Neural cell (in vitro differentiated cells): ENCODE results near the gene CCNE1. TPM values are rescaled to one million over a fixed set of nuclear protein-coding genes. Genes with fewer than 3 reads are reported as not detected.

Experiments
- H2AFZ ChIP-seq: fragments of 200-600, 300-800 bp; sonication (generic), shearing (Covaris generic); 2 replicates; pipeline ENCODE4 v1.6.0; 2014; ENCODE audit warnings: low read depth, mild to moderate bottlenecking, antibody characterized with exemption, low read length, moderate library complexity
- H3F3A ChIP-seq: fragments of 200-600 bp; shearing (Covaris generic); 2 replicates; pipeline ENCODE4 v1.6.1; 2016; ENCODE audit warnings: mild to moderate bottlenecking, moderate library complexity, mixed read lengths, antibody characterized with exemption, low read length; ENCODE audit not compliant: insufficient read depth, poor library complexity, severe bottlenecking
- H3K27ac ChIP-seq: fragments of 200-600, 300-800 bp; sonication (generic), shearing (Covaris generic); 2 replicates; pipeline ENCODE4 v1.5.1; 2014; ENCODE audit warnings: mild to moderate bottlenecking, low read length, moderate library complexity
- H3K27me3 ChIP-seq: fragments of 300-800, 200-600 bp; sonication (generic), shearing (Covaris generic); 2 replicates; pipeline ENCODE4 v1.6.0; 2014; ENCODE audit warnings: mild to moderate bottlenecking, low read depth, low read length, moderate library complexity; ENCODE audit not compliant: insufficient read depth
- H3K36me3 ChIP-seq: fragments of 300-800, 200-600 bp; sonication (generic), shearing (Covaris generic); 2 replicates; pipeline ENCODE4 v1.5.1; 2014; ENCODE audit warnings: mild to moderate bottlenecking, antibody characterized with exemption, low read length, moderate library complexity; ENCODE audit not compliant: insufficient read depth
- H3K4me2 ChIP-seq: fragments of 300-800, 200-600 bp; sonication (generic), shearing (Covaris generic); 2 replicates; pipeline ENCODE4 v1.6.0; 2014; ENCODE audit warnings: mild to moderate bottlenecking, low read length
- H3K4me3 ChIP-seq: fragments of 300-800, 200-600 bp; sonication (generic), shearing (Covaris generic); 2 replicates; pipeline ENCODE4 v1.5.1; 2014; ENCODE audit warnings: mild to moderate bottlenecking, low read length, moderate library complexity
- H3K79me2 ChIP-seq: fragments of 200-600 bp; shearing (Covaris generic); replicated peaks from 2 replicates; pipeline ENCODE4 v1.6.0; 2014; ENCODE audit warnings: mild to moderate bottlenecking, low read length, moderate library complexity; ENCODE audit not compliant: insufficient read depth
- H3K9ac ChIP-seq: fragments of 300-800, 200-600 bp; sonication (generic), shearing (Covaris generic); 2 replicates; pipeline ENCODE4 v1.6.1; 2016; ENCODE audit warnings: mild to moderate bottlenecking, low read length, mixed read lengths
- H3K9me2 ChIP-seq: fragments of 200-600 bp; shearing (Covaris generic); 2 replicates; pipeline ENCODE4 v1.6.1; 2016; ENCODE audit warnings: mild to moderate bottlenecking, low read length, mixed read lengths; ENCODE audit not compliant: insufficient read depth
- H3K9me3 ChIP-seq: fragments of 200-600, 300-800 bp; sonication (generic), shearing (Covaris generic); 2 replicates; pipeline ENCODE4 v1.6.1; 2016; ENCODE audit warnings: mild to moderate bottlenecking, mixed run types, low read length, moderate library complexity, mixed read lengths
- H4K20me1 ChIP-seq: fragments of 200-600 bp; shearing (Covaris generic); 2 replicates; pipeline ENCODE4 v1.6.1; 2016; ENCODE audit warnings: mild to moderate bottlenecking, mixed run types; ENCODE audit not compliant: insufficient read depth
- CTCF ChIP-seq: fragments of 450-650 bp; IDR thresholded peaks from 2 replicates; pipeline ENCODE4 v1.5.1; 2014; ENCODE audit warnings: antibody characterized with exemption, mild to moderate bottlenecking, moderate library complexity; ENCODE audit not compliant: poor library complexity, severe bottlenecking
- EP300 ChIP-seq: fragments of 450-650 bp; conservative IDR thresholded peaks from 2 replicates; pipeline ENCODE4 v1.6.1; 2014; ENCODE audit warnings: antibody characterized with exemption, mild to moderate bottlenecking, moderate library complexity; ENCODE audit not compliant: poor library complexity, severe bottlenecking
- EZH2 ChIP-seq: fragments of 200-600, 300-800 bp; shearing (Covaris generic), sonication (generic); IDR thresholded peaks from 2 replicates; pipeline ENCODE4 v1.6.1; 2014; ENCODE audit warnings: antibody characterized with exemption, low read length, borderline replicate concordance, mild to moderate bottlenecking; ENCODE audit not compliant: insufficient read depth, poor library complexity, severe bottlenecking
- MXI1 ChIP-seq: fragments of 450-650 bp; conservative IDR thresholded peaks from 2 replicates; pipeline ENCODE4 v1.6.1; 2014; ENCODE audit warnings: antibody characterized with exemption, mild to moderate bottlenecking; ENCODE audit not compliant: poor library complexity, severe bottlenecking
- POLR2AphosphoS5 ChIP-seq: IDR thresholded peaks from 2 replicates; pipeline ENCODE4 v1.6.1; 2012
- RAD21 ChIP-seq: fragments of 450-650 bp; conservative IDR thresholded peaks from 2 replicates; pipeline ENCODE4 v1.6.1; 2014; ENCODE audit warnings: antibody characterized with exemption, mild to moderate bottlenecking, moderate library complexity
- REST ChIP-seq: IDR thresholded peaks from 2 replicates; pipeline ENCODE4 v1.6.1; 2012; ENCODE audit warnings: borderline replicate concordance
- SMC3 ChIP-seq: fragments of 450-650 bp; conservative IDR thresholded peaks from 2 replicates; pipeline ENCODE4 v1.6.1; 2014; ENCODE audit warnings: antibody characterized with exemption, mild to moderate bottlenecking, moderate library complexity; ENCODE audit not compliant: poor library complexity
- TAF1 ChIP-seq: IDR thresholded peaks from 2 replicates; pipeline ENCODE4 v1.6.1; 2012; ENCODE audit warnings: low read depth
- polyA plus RNA-seq: library from polyadenylated mRNA; depleted of rRNA; stranded (reverse); fragments of >200 nt; gene quantifications from 2 replicates; pipeline ENCODE4 v1.2.3, GENCODE V29; 2014

CCNE1 gene
- polyA plus RNA-seq, 1 donor from 2014 or later, result 4.1 TPM

DNA sequence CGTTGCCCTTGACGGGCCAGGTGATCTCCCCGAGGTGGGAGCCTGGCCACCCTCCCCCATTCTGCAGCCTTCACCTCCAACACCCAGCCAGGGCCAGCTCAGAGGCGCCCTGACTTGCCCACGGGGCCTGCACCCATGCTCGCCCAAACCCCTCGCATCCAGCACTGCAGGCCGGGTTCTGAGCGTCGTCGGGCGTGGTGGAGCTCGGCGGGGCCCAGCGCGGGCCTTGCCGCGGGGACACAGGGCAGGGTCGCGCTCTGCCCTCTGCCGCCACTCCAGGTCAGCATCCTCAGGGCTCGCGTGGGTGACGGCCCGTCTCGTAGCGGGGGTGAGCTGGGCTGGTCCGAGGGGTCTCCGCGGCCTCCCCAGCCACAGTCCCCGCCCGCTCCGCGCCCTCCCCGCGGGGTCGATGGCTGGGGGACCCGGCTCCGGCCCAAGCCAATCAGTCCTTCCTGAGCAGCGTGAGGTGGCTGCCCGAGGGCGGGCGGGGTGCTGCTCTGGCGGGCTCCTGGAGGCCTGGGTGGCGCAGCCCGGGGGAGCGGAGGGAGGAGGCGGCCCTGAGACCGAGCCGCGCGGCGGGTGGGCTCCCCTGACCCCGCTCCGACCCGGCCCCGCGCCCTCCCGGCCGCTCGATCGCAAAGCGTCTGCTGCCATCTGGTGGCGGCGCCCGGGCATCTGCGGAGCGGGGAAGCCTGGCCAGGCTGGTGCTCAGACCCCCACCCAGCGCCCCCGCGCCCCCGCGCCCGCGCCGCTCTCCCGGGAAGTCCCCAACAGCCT lies 61.4 kb downstream of the CCNE1 start:
- H3K36me3 ChIP-seq, result no peaks in the 10 kb centered on the region
- no peak overlapping the region for H3K27ac ChIP-seq
- H3K9me3 ChIP-seq, result no peaks in the 10 kb centered on the region
- no peaks in the 10 kb centered on the region for H3F3A ChIP-seq
- peak overlapping the region; percentile 19 for H3K4me2 ChIP-seq
- peak overlapping the region; percentile 59 for H3K9ac ChIP-seq
- peak overlapping the region; percentile 67 for H3K4me3 ChIP-seq
- H4K20me1 ChIP-seq, result no peaks in the 10 kb centered on the region
- H2AFZ ChIP-seq, result peak overlapping the region; percentile 33
- H3K27me3 ChIP-seq, result peaks cover 13% of the 10 kb centered on the region
- peak; percentile 92 for TF ChIP-seq RAD21
- peak; percentile 97 for TF ChIP-seq SMC3
- TF ChIP-seq CTCF, result peak; percentile 95
- no peak for TF ChIP-seq TAF1
- no peak for TF ChIP-seq MXI1
- TF ChIP-seq POLR2AphosphoS5, result no peak
- TF ChIP-seq EP300, result no peak
- no peak for TF ChIP-seq EZH2
- TF ChIP-seq REST, result no peak
- H3K79me2 ChIP-seq, result no peaks in the 10 kb centered on the region
- H3K9me2 ChIP-seq, result no peaks in the 10 kb centered on the region

Other genes starting within 250 kb of the CCNE1 start
- gene POP4, start 205.7 kb upstream of the CCNE1 start, polyA plus RNA-seq, result 95.2 and 101 TPM in 2 replicates
- not detected in 2 replicates for gene PLEKHF1, start 146.5 kb upstream of the CCNE1 start, polyA plus RNA-seq
- 77.0 and 83.8 TPM in 2 replicates for gene C19orf12, start 96.7 kb upstream of the CCNE1 start, polyA plus RNA-seq
- 43.8 and 55.4 TPM in 2 replicates for gene URI1, start 130.2 kb downstream of the CCNE1 start, polyA plus RNA-seq